Fibroblast of upper back skin (primary cell): Measurements from ENCODE around the gene COPA.

Experiments used
- DNase-seq: peaks from one replicate; pipeline ENCODE4 v3.0.0-alpha.2; 2013

The COPA gene

DNA sequence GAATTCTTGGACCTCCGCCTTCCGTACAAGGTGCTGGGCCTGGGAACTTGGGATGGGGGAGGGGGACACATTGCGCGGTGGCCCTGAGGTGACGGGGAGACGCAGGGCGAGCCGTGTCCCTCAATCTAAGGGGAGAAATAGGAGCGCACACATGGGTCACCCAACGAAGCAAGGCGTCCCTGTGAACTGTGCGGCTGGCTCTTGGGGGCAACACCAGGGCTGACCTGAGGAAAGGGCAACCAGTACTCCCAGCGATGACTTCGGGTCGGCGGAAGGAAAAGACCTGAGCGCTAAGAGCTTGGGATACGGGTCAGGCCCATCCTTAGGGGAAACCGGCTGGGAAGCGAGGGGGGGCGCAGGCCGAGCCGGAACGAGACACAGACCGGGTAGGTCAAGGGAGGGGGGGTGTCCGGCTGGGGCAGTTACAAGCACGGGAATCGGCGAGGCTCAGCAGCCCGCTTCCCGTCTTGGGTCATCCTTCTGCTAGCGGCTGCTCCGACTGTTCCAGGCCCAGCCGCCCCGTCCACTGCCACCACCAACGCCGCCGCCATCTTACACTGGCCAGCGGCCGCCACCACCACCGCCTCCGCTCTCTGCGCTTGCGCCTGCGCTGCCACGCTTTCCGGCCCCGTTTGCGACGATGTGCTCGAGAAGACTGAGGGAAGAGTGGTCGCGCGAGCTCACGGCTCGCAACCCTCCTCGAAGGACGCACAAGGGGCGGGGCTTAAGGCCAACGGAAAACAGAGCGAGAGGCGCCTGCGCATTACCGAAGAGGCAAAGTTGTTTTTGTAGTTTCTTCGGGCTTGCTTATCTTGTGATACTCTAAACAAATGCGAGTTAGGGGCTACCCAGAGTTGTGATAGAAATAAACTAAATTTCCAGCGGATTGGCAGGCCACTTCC, 80.9 kb downstream of the COPA start, which contains the start of gene DCAF8:
TSS of gene DCAF8 (minus strand) at position 657 of the 902 bp plus-strand sequence. CDS start 18,541 bp downstream, outside the sequence.
- peak; percentile 97 for DNase-seq

GRCh38 chr1:160261556-160261892, 81.5 kb downstream of the COPA start:
- peak; percentile 55 for DNase-seq

- DNase-seq = peak; percentile 81
These were observed 82.4 kb downstream of the COPA start for GRCh38 chr1:160260406-160261382.

DNA sequence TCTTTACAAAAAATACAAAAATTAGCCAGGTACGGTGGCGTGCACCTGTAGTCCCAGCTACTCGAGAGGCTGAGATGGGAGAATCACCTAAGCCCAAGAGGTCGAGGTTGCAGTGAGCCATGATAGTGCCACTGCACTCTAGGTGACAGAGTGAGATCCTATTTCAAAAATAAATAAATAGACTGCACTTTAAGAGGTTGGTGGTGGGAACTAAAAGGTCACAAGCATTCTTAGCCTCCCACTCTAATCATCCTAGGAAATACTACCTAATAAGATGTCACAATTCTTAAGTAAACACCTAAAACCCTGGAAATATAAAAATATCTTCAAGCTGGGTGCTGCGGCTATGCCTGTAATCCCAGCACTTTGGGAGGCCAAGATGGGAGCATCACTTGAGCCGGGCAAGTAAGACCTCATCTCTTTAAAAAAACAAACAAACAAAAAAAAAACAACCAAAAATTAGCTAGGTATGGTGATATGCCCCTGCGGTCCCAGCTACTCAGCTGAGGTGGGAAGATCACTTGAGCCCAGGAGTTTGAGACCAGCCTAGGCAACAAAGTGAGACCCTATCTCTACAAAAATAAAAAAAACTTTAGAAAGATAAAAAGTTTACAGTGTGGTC, 84.8 kb downstream of the COPA start:
- DNase-seq = no peak

GRCh38 chr1:160257411-160258015, 85.5 kb downstream of the COPA start:
- DNase-seq = no peak

GRCh38 chr1:160256396-160257046, 86.5 kb downstream of the COPA start:
- peak; percentile 84 for DNase-seq

GRCh38 chr1:160255781-160256300, 87.2 kb downstream of the COPA start:
- DNase-seq = no peak

DNA sequence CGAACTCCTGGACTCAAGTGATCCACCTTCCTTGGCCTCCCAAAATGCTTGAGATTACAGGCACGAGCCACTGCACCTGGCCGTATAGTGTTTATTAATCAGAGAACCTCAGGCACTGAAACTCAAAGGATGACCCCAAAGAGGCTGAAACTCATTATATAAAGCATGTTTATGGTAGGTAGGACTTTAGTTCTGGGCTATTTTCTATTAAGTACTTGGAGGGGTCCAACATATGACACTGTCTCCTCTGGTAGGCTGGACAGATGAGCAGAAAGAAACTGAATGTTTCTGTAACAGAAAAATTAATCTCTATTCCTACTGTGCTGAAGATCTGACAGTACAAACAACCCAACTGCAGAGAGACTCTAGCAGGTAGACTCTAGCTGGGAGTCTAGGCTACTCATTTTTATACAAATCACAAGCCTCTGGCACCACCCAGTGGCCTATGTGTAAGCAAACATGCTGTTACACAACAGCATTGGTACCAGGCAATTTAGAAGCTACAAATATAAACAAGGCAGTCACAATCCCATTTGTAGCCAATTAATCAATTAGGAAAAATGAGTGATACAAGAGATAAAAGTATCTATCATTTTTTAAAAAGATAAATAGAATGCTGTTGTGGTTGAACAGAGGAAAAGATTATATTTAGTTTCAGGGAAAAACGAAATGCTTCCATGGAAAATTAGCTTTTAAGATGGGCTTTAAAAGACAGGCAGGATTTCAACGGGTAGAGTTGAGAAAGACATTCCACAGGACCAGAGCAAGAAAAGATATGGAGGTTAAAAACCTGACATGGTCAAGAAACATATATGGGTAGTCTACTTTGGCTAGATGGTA, 91.1 kb downstream of the COPA start:
- peak; percentile 69 for DNase-seq

- no peak for DNase-seq
These were observed 92.0 kb downstream of the COPA start for GRCh38 chr1:160251011-160251410.

GRCh38 chr1:160247053-160247452, 96.0 kb downstream of the COPA start:
- DNase-seq = no peak

DNA sequence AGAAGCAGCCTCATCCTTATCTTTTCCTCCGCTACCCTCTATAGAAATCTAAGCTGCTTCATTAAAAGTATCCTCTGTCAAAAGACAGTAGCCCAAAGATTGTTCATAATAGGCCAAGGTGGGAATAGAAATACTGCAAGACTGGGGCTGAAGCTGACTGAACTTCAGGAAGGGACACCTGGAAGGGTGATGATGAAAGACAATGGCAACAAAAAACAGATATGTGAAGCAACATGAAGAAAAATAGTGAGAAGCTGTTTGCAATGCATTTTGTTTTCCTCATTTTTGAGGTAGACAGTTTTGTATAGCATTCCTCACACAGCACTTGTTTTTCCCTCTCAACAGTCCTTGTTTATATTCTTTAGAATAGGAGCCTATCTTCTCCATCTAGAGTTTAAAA, 97.6 kb downstream of the COPA start:
- no peak for DNase-seq

DNA sequence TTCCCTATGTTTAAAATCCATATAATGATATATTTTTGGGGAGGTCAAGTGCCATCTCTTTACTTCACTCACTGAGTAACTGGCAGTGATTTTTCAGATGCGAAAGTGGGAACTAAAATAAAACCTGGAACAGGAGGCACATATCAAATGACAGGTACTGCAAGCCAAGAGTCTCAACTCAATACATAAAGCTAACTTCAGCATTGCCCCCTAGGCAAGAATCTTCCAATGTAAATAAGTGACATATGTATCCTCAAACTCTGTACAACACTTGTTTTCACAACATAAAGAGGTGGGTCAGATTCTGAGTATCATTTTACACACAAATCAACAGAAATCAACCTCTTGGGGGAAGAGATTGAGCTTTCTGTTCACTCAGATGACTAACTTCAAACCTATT, 98.8 kb downstream of the COPA start:
- DNase-seq = no peak

GRCh38 chr1:160243767-160244166, 99.3 kb downstream of the COPA start:
- DNase-seq = no peak

DNA sequence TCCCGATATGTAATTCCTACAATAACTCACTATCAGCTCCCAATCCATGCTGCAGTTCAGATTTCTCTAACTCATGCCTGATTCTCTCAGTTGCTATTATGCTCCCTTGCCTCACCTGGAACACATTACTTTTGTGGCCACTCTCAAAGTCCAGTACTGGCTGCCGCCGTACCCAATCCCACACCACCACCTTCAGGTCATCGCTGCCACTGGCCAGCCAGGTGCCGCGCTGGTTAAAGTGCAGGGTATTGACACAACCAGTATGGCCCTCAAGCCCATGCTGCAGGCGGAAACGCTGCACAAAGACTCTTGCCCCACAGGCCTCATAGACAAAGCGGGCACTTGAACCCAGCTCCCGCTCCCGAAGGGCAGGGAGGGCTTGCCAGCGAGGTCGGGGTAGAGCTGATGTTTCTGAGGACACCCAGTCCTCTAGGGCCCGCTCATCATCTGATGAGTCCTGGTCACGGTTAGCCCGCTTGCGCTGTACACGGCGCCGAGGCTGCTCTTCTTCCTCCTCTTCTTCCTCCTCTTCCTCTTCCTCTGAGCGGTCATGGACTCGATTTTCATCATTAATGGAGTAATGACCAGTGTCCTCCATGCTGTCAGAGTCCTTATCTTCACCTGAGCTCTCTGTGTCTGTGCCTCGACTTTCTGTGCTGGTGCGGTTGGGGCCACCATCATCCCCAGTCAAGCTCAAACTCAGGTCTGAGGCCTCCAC, 103.3 kb downstream of the COPA start:
- no peak for DNase-seq
